ENCODE measurements around the gene EMP2.

- TF ChIP-seq POLR2A (IDR thresholded peaks at IDR 0.05) (no peak), CTCF (IDR thresholded peaks at IDR 0.05) (no peak)
Observed at GRCh38 chr16:10551881-10552280, 28.5 kb downstream of the EMP2 start.
